IPS-20b (cell line): ENCODE results near the gene UBXN11.
A peak's percentile ranks its signal among the peaks of the same experiment; 100 is the strongest.

ENCODE experiments used
- H3K27ac ChIP-seq: one replicate; pipeline ENCODE4 v1.5.1; 2013; ENCODE audit warnings: low read length
- H3K27me3 ChIP-seq: 2 replicates; pipeline ENCODE4 v1.6.1; 2013; ENCODE audit warnings: mild to moderate bottlenecking, low read length, inconsistent platforms; ENCODE audit not compliant: insufficient read depth
- H3K36me3 ChIP-seq: 2 replicates; pipeline ENCODE4 v1.6.1; 2013; ENCODE audit warnings: low read depth, mild to moderate bottlenecking, inconsistent platforms, low read length, moderate library complexity; ENCODE audit not compliant: insufficient read depth
- H3K4me1 ChIP-seq: 2 replicates; pipeline ENCODE4 v1.6.1; 2013; ENCODE audit warnings: mild to moderate bottlenecking, control low read depth, inconsistent platforms, low read length, moderate library complexity; ENCODE audit not compliant: insufficient read depth
- H3K4me3 ChIP-seq: 2 replicates; pipeline ENCODE4 v1.5.1; 2013; ENCODE audit warnings: mild to moderate bottlenecking, low read length, inconsistent platforms
- H3K9ac ChIP-seq: 2 replicates; pipeline ENCODE4 v1.6.1; 2013; ENCODE audit warnings: low read depth, mild to moderate bottlenecking, inconsistent platforms, low read length, moderate library complexity
- H3K9me3 ChIP-seq: 2 replicates; pipeline ENCODE4 v1.6.1; 2013; ENCODE audit warnings: mild to moderate bottlenecking, low read depth, low read length, inconsistent platforms; ENCODE audit not compliant: insufficient read depth

The UBXN11 gene

GRCh38 chr1:26288311-26288941 lies 18.0 kb downstream of the UBXN11 start:
- no peak overlapping the region for H3K4me3 ChIP-seq
- H3K27ac ChIP-seq: no peak overlapping the region

GRCh38 chr1:26287811-26288210 lies 18.6 kb downstream of the UBXN11 start:
- Histone ChIP-seq H3K9ac (no peak overlapping the region), H3K4me1 (peaks cover 9% of the 10 kb centered on the region), H3K4me3 (no peak overlapping the region), H3K27me3 (no peaks in the 10 kb centered on the region), H3K27ac (no peak overlapping the region), H3K9me3 (no peaks in the 10 kb centered on the region), H3K36me3 (no peaks in the 10 kb centered on the region)

More at GRCh38 chr1:26288311-26288941, 18.0 kb downstream of the UBXN11 start:
- no peaks in the 10 kb centered on the region for H3K27me3 ChIP-seq
- H3K36me3 ChIP-seq: no peaks in the 10 kb centered on the region
- H3K9me3 ChIP-seq: no peaks in the 10 kb centered on the region
- no peak overlapping the region for H3K9ac ChIP-seq
- peaks cover 9% of the 10 kb centered on the region for H3K4me1 ChIP-seq

GRCh38 chr1:26287033-26287711 lies 19.3 kb downstream of the UBXN11 start:
- H3K36me3 ChIP-seq: no peaks in the 10 kb centered on the region
- no peaks in the 10 kb centered on the region for H3K9me3 ChIP-seq
- H3K4me3 ChIP-seq: no peak overlapping the region
- H3K27me3 ChIP-seq: no peaks in the 10 kb centered on the region
- H3K9ac ChIP-seq: no peak overlapping the region
- H3K4me1 ChIP-seq: peaks cover 9% of the 10 kb centered on the region
- no peak overlapping the region for H3K27ac ChIP-seq

- H3K27ac ChIP-seq: no peak overlapping the region
- H3K9me3 ChIP-seq: no peaks in the 10 kb centered on the region
- no peak overlapping the region for H3K4me3 ChIP-seq
- no peaks in the 10 kb centered on the region for H3K36me3 ChIP-seq
- H3K27me3 ChIP-seq: no peaks in the 10 kb centered on the region
- H3K9ac ChIP-seq: no peak overlapping the region
- H3K4me1 ChIP-seq: peaks cover 13% of the 10 kb centered on the region
These were observed 20.4 kb downstream of the UBXN11 start for GRCh38 chr1:26286064-26286416.

- H3K9ac ChIP-seq: no peak overlapping the region; the same call in 1 of the 2 replicates
- H3K9me3 ChIP-seq: no peaks in the 10 kb centered on the region
- no peaks in the 10 kb centered on the region for H3K27me3 ChIP-seq
- peaks cover 12% of the 10 kb centered on the region for H3K4me1 ChIP-seq
- no peak overlapping the region for H3K27ac ChIP-seq
- no peaks in the 10 kb centered on the region for H3K36me3 ChIP-seq
- no peak overlapping the region for H3K4me3 ChIP-seq
These were observed 20.9 kb downstream of the UBXN11 start for GRCh38 chr1:26285366-26286063.

GRCh38 chr1:26284597-26285347 lies 21.7 kb downstream of the UBXN11 start:
- Histone ChIP-seq H3K27ac (no peak overlapping the region), H3K27me3 (no peaks in the 10 kb centered on the region), H3K4me3 (no peak overlapping the region), H3K9me3 (no peaks in the 10 kb centered on the region), H3K4me1 (peaks cover 9% of the 10 kb centered on the region), H3K9ac (no peak overlapping the region; the same call in 1 of the 2 replicates), H3K36me3 (no peaks in the 10 kb centered on the region)

- Histone ChIP-seq H3K27ac (no peak overlapping the region), H3K4me1 (peaks cover 9% of the 10 kb centered on the region), H3K4me3 (no peak overlapping the region)
These were observed 22.4 kb downstream of the UBXN11 start for GRCh38 chr1:26283871-26284596.

GRCh38 chr1:26283279-26283853 lies 23.1 kb downstream of the UBXN11 start:
- Histone ChIP-seq H3K9ac (no peak overlapping the region), H3K36me3 (peaks cover 3% of the 10 kb centered on the region; the same call in 1 of the 2 replicates), H3K27ac (no peak overlapping the region), H3K9me3 (no peaks in the 10 kb centered on the region), H3K4me1 (peaks cover 9% of the 10 kb centered on the region), H3K4me3 (no peak overlapping the region), H3K27me3 (no peaks in the 10 kb centered on the region)

More at GRCh38 chr1:26283871-26284596, 22.4 kb downstream of the UBXN11 start:
- no peaks in the 10 kb centered on the region for H3K27me3 ChIP-seq
- no peaks in the 10 kb centered on the region for H3K9me3 ChIP-seq
- H3K9ac ChIP-seq: no peak overlapping the region
- no peaks in the 10 kb centered on the region for H3K36me3 ChIP-seq

- H3K27ac ChIP-seq: no peak overlapping the region
- peaks cover 12% of the 10 kb centered on the region for H3K36me3 ChIP-seq
- no peaks in the 10 kb centered on the region for H3K9me3 ChIP-seq
- no peak overlapping the region; the same call in 1 of the 2 replicates for H3K4me3 ChIP-seq
- no peaks in the 10 kb centered on the region for H3K27me3 ChIP-seq
- H3K4me1 ChIP-seq: peaks cover 9% of the 10 kb centered on the region
- H3K9ac ChIP-seq: no peak overlapping the region
These were observed 24.0 kb downstream of the UBXN11 start for GRCh38 chr1:26282401-26282918.

- Histone ChIP-seq H3K36me3 (peaks cover 17% of the 10 kb centered on the region), H3K9me3 (no peaks in the 10 kb centered on the region), H3K4me3 (peak overlapping the region; percentile 3; the same call in 1 of the 2 replicates), H3K27ac (no peak overlapping the region), H3K9ac (no peak overlapping the region), H3K27me3 (no peaks in the 10 kb centered on the region), H3K4me1 (peaks cover 9% of the 10 kb centered on the region)
These were observed 24.5 kb downstream of the UBXN11 start for GRCh38 chr1:26281971-26282370.
